ENCODE results near the gene PSME3IP1.

Gene PSME3IP1

GRCh38 chr16:57226701-57227621 lies 41.1 kb upstream of the PSME3IP1 start:
- H4K20me1 ChIP-seq (ENCODE audit: insufficient read depth, low read length): no peaks in the 10 kb centered on the region
- no peaks in the 10 kb centered on the region for H3K79me2 ChIP-seq (ENCODE audit: insufficient read depth, low read length)
- no peak overlapping the region for H3K4me3 ChIP-seq (ENCODE audit: low read depth, low read length, poor library complexity, severe bottlenecking)
- H2AFZ ChIP-seq (ENCODE audit: low read length): no peak overlapping the region
- H3F3A ChIP-seq (ENCODE audit: insufficient read depth, low read length): no peaks in the 10 kb centered on the region
- H3K9me2 ChIP-seq (ENCODE audit: low read depth, low read length): no peaks in the 10 kb centered on the region
- H3K27me3 ChIP-seq (ENCODE audit: insufficient read depth, low read length): no peaks in the 10 kb centered on the region
- peaks cover 88% of the 10 kb centered on the region for H3K36me3 ChIP-seq (ENCODE audit: insufficient read depth, low read length)
- H3K4me2 ChIP-seq (ENCODE audit: low read length): no peak overlapping the region
- H3K9me3 ChIP-seq (ENCODE audit: low read length): no peaks in the 10 kb centered on the region
- no peak overlapping the region for H3K27ac ChIP-seq (ENCODE audit: low read depth, low read length, poor library complexity, severe bottlenecking)
- TF ChIP-seq EZH2 (IDR thresholded peaks at IDR 0.05; ENCODE audit: borderline replicate concordance, low read length): no peak
- no peak for TF ChIP-seq CTCF (IDR thresholded peaks at IDR 0.05; ENCODE audit: low read length)
- H3K4me1 ChIP-seq (ENCODE audit: insufficient read depth, low read length, severe bottlenecking): no peaks in the 10 kb centered on the region
- H3K9ac ChIP-seq (ENCODE audit: low read length): no peak overlapping the region

- Histone ChIP-seq H3K9me3 (ENCODE audit: low read length) (no peaks in the 10 kb centered on the region), H3K4me2 (ENCODE audit: low read length) (no peak overlapping the region), H3K9ac (ENCODE audit: low read length) (no peak overlapping the region), H3K27me3 (ENCODE audit: insufficient read depth, low read length) (no peaks in the 10 kb centered on the region), H3K27ac (ENCODE audit: low read depth, low read length, poor library complexity, severe bottlenecking) (no peak overlapping the region), H4K20me1 (ENCODE audit: insufficient read depth, low read length) (no peaks in the 10 kb centered on the region), H3K4me3 (ENCODE audit: low read depth, low read length, poor library complexity, severe bottlenecking) (no peak overlapping the region), H3K9me2 (ENCODE audit: low read depth, low read length) (no peaks in the 10 kb centered on the region), H3F3A (ENCODE audit: insufficient read depth, low read length) (no peaks in the 10 kb centered on the region), H3K4me1 (ENCODE audit: insufficient read depth, low read length, severe bottlenecking) (no peaks in the 10 kb centered on the region), H2AFZ (ENCODE audit: low read length) (no peak overlapping the region), H3K79me2 (ENCODE audit: insufficient read depth, low read length) (no peaks in the 10 kb centered on the region), H3K36me3 (ENCODE audit: insufficient read depth, low read length) (peaks cover 89% of the 10 kb centered on the region)
- no peak for TF ChIP-seq EZH2 (IDR thresholded peaks at IDR 0.05; ENCODE audit: borderline replicate concordance, low read length)
Measured at GRCh38 chr16:57225978-57226377, 40.1 kb upstream of the PSME3IP1 start.

- no peaks in the 10 kb centered on the region for H3K27me3 ChIP-seq (ENCODE audit: insufficient read depth, low read length)
- no peak for TF ChIP-seq EZH2 (IDR thresholded peaks at IDR 0.05; ENCODE audit: borderline replicate concordance, low read length)
- no peak for TF ChIP-seq CTCF (IDR thresholded peaks at IDR 0.05; ENCODE audit: low read length)
- no peaks in the 10 kb centered on the region for H3F3A ChIP-seq (ENCODE audit: insufficient read depth, low read length)
- no peak overlapping the region for H3K9ac ChIP-seq (ENCODE audit: low read length)
- no peak overlapping the region for H2AFZ ChIP-seq (ENCODE audit: low read length)
- no peak overlapping the region for H3K4me3 ChIP-seq (ENCODE audit: low read depth, low read length, poor library complexity, severe bottlenecking)
- no peak overlapping the region for H3K4me2 ChIP-seq (ENCODE audit: low read length)
- no peak overlapping the region for H3K27ac ChIP-seq (ENCODE audit: low read depth, low read length, poor library complexity, severe bottlenecking)
- H3K79me2 ChIP-seq (ENCODE audit: insufficient read depth, low read length): no peaks in the 10 kb centered on the region
- H3K9me2 ChIP-seq (ENCODE audit: low read depth, low read length): no peaks in the 10 kb centered on the region
- no peaks in the 10 kb centered on the region for H3K4me1 ChIP-seq (ENCODE audit: insufficient read depth, low read length, severe bottlenecking)
- peaks cover 91% of the 10 kb centered on the region for H3K36me3 ChIP-seq (ENCODE audit: insufficient read depth, low read length)
- H4K20me1 ChIP-seq (ENCODE audit: insufficient read depth, low read length): no peaks in the 10 kb centered on the region
- 0 out of 2 replicates have a peak, but pooled peaks cover under 1% of the 10 kb centered on the region for H3K9me3 ChIP-seq (ENCODE audit: low read length)
Measured at GRCh38 chr16:57224651-57225335, 39.0 kb upstream of the PSME3IP1 start.

All from OCI-LY1 (cell line).